GM23338 (cell line): Measurements from ENCODE around the gene KIRREL3. TPM values are rescaled to one million over a fixed set of nuclear protein-coding genes. Genes with fewer than 3 reads are reported as not detected.

ENCODE experiments used
- ATAC-seq: fragments of 200-7000 bp; cut with Tn5 transposase; 3 replicates; pipeline ENCODE4 v1.9.1; 2020
- DNase-seq: peaks from one replicate; pipeline ENCODE4 v3.0.0-alpha.2; 2015; ENCODE audit warnings: low spot score
- H2AFZ ChIP-seq: fragments of 200-600 bp; sonication (generic); 2 replicates; pipeline ENCODE4 v1.8.0; 2016; ENCODE audit warnings: antibody characterized with exemption, mild to moderate bottlenecking, moderate library complexity
- H3F3A ChIP-seq: fragments of 200-600 bp; sonication (generic); replicated peaks from 2 replicates; pipeline ENCODE4 v1.8.0; 2017; ENCODE audit warnings: antibody characterized with exemption, mixed run types, low read depth
- H3K27ac ChIP-seq: fragments of 200-600 bp; sonication (generic); 2 replicates; pipeline ENCODE4 v1.6.1; 2016; ENCODE audit warnings: low read depth
- H3K27me3 ChIP-seq: fragments of 200-600 bp; sonication (generic); 2 replicates; pipeline ENCODE4 v1.8.0; 2016; ENCODE audit warnings: mild to moderate bottlenecking, mixed run types, moderate library complexity; ENCODE audit not compliant: insufficient read depth
- H3K36me3 ChIP-seq: fragments of 200-600 bp; sonication (generic); 2 replicates; pipeline ENCODE4 v1.8.0; 2016; ENCODE audit warnings: mild to moderate bottlenecking; ENCODE audit not compliant: insufficient read depth
- H3K4me1 ChIP-seq: fragments of 200-600 bp; sonication (generic); 2 replicates; pipeline ENCODE4 v1.8.0; 2016; ENCODE audit warnings: mild to moderate bottlenecking, moderate library complexity; ENCODE audit not compliant: insufficient read depth
- H3K4me2 ChIP-seq: fragments of 200-600 bp; sonication (generic); 2 replicates; pipeline ENCODE4 v1.7.1; 2017; ENCODE audit warnings: mixed run types
- H3K4me3 ChIP-seq: fragments of 200-600 bp; sonication (generic); 2 replicates; pipeline ENCODE4 v1.6.1; 2016; ENCODE audit warnings: mixed run types
- H3K79me2 ChIP-seq: fragments of 200-600 bp; sonication (generic); replicated peaks from 2 replicates; pipeline ENCODE4 v1.8.0; 2017; ENCODE audit warnings: mild to moderate bottlenecking; ENCODE audit not compliant: insufficient read depth
- H3K9me2 ChIP-seq: fragments of 200-600 bp; sonication (generic); 2 replicates; pipeline ENCODE4 v1.8.0; 2017; ENCODE audit not compliant: insufficient read depth
- H4K20me1 ChIP-seq: fragments of 200-600 bp; sonication (generic); replicated peaks from 2 replicates; pipeline ENCODE4 v1.8.0; 2017; ENCODE audit warnings: mild to moderate bottlenecking; ENCODE audit not compliant: insufficient read depth
- H3K27ac Mint-ChIP-seq: 2 replicates; pipeline ENCODE4 v1.8.0; 2020; ENCODE audit warnings: inconsistent platforms, mild to moderate bottlenecking, moderate library complexity, mixed read lengths
- H3K27me3 Mint-ChIP-seq: 3 replicates; pipeline ENCODE4 v1.8.0; 2022; ENCODE audit warnings: low read depth, mild to moderate bottlenecking, moderate library complexity, mixed read lengths, inconsistent platforms; ENCODE audit not compliant: insufficient read depth, poor library complexity
- H3K36me3 Mint-ChIP-seq: 3 replicates; pipeline ENCODE4 v1.8.0; 2021; ENCODE audit warnings: low read depth, mild to moderate bottlenecking, inconsistent platforms, moderate library complexity, mixed read lengths
- H3K4me1 Mint-ChIP-seq: 3 replicates; pipeline ENCODE4 v1.8.0; 2020; ENCODE audit warnings: mild to moderate bottlenecking, inconsistent platforms, mixed read lengths
- H3K4me3 Mint-ChIP-seq: 3 replicates; pipeline ENCODE4 v1.8.0; 2021; ENCODE audit warnings: moderate library complexity, mild to moderate bottlenecking, inconsistent platforms, mixed read lengths
- H3K9me3 Mint-ChIP-seq: 3 replicates; pipeline ENCODE4 v1.8.0; 2020; ENCODE audit warnings: moderate library complexity, mild to moderate bottlenecking, inconsistent platforms, mixed read lengths
- CREB1 ChIP-seq: fragments of 250-450 bp; sonication (Bioruptor Pico); IDR thresholded peaks from 2 replicates; pipeline ENCODE4 v1.5.0; 2020; ENCODE audit warnings: low read depth, mild to moderate bottlenecking, moderate library complexity
- ETS1 ChIP-seq: IDR thresholded peaks from 2 replicates; pipeline ENCODE4 v1.6.1; 2016; ENCODE audit warnings: antibody characterized with exemption
- EZH2 ChIP-seq: fragments of 200-600 bp; sonication (generic); IDR thresholded peaks from one replicate; pipeline ENCODE4 v1.8.0; 2017; ENCODE audit warnings: antibody characterized with exemption, mild to moderate bottlenecking, low read depth; ENCODE audit not compliant: unreplicated experiment
- EZH2phosphoT487 ChIP-seq: fragments of 200-600 bp; sonication (generic); IDR thresholded peaks from one replicate; pipeline ENCODE4 v1.8.1; 2018; ENCODE audit warnings: antibody characterized with exemption; ENCODE audit not compliant: unreplicated experiment
- JUNB ChIP-seq: IDR thresholded peaks from one replicate; pipeline ENCODE4 v1.6.1; 2016; ENCODE audit warnings: antibody characterized with exemption; ENCODE audit not compliant: unreplicated experiment
- NANOG ChIP-seq: IDR thresholded peaks from 2 replicates; pipeline ENCODE4 v1.6.1; 2016; ENCODE audit warnings: antibody characterized with exemption, borderline replicate concordance
- POLR2AphosphoS5 ChIP-seq: IDR thresholded peaks from 2 replicates; pipeline ENCODE4 v1.6.1; 2016; ENCODE audit warnings: antibody characterized with exemption, low read depth
- STAT1 ChIP-seq: IDR thresholded peaks from one replicate; pipeline ENCODE4 v1.6.1; 2016; ENCODE audit warnings: antibody characterized with exemption; ENCODE audit not compliant: unreplicated experiment
- ZNF114 ChIP-seq: fragments of 250-450 bp; sonication (Bioruptor Pico); IDR thresholded peaks from 2 replicates; pipeline ENCODE4 v1.5.0; 2020; ENCODE audit warnings: mild to moderate bottlenecking, moderate library complexity
- ZNF331 ChIP-seq: fragments of 250-450 bp; sonication (Bioruptor Pico); IDR thresholded peaks from 2 replicates; pipeline ENCODE4 v1.5.0; 2020; ENCODE audit warnings: low read depth, mild to moderate bottlenecking, moderate library complexity
- ZNF462 ChIP-seq: fragments of 250-450 bp; sonication (Bioruptor Pico); IDR thresholded peaks from 2 replicates; pipeline ENCODE4 v1.5.0; 2020; ENCODE audit warnings: mild to moderate bottlenecking, moderate library complexity
- polyA plus RNA-seq: library from polyadenylated mRNA; unstranded; fragments of >200 nt; fragmentation: Nextera tagmentation; extraction: Ambion mirVana; gene quantifications from 2 replicates; pipeline ENCODE4 v1.2.1, GENCODE V29; 2016
- total RNA-seq: library from RNA; depleted of rRNA; stranded (reverse); fragments of >200 nt; shearing (Covaris generic); gene quantifications from 2 replicates; pipeline ENCODE4 v1.2.3, GENCODE V29; 2014
- TF ChIP-seq, protein P1 (sequence below), 2 experiments: fragments of 200-600 bp in 1 of 2; sonication (generic) in 1 of 2; conservative IDR thresholded peaks; 2 replicates each; pipeline versions ENCODE4 v1.5.1 to v1.6.1; 2016 to 2017; ENCODE audit warnings: antibody characterized with exemption in 2 of 2, low read depth in 2 of 2, mild to moderate bottlenecking in 2 of 2, moderate library complexity in 1 of 2
- TF ChIP-seq, protein P2 (sequence below): IDR thresholded peaks from one replicate; pipeline ENCODE4 v1.6.1; 2018; ENCODE audit warnings: antibody characterized with exemption; ENCODE audit not compliant: unreplicated experiment

The KIRREL3 gene
- total and polyA plus RNA-seq, 2 experiments from 2014 or later: 0.13 to 1.5 TPM

- DNase-seq (no peak), ATAC-seq (no peak)
- Histone ChIP-seq H4K20me1 (no peaks in the 10 kb centered on the region), H3K4me3 (no peak overlapping the region), H3K4me2 (no peak overlapping the region), H3K9me2 (no peaks in the 10 kb centered on the region), H3K36me3 (no peaks in the 10 kb centered on the region), H3K4me1 (no peaks in the 10 kb centered on the region), H3F3A (no peaks in the 10 kb centered on the region), H3K79me2 (no peaks in the 10 kb centered on the region), H3K27me3 (no peaks in the 10 kb centered on the region; the same call in 1 of the 2 replicates), H2AFZ (no peak overlapping the region), H3K27ac (no peak overlapping the region)
- Mint-ChIP-seq H3K4me3 (no peak overlapping the region; the same call in 2 of the 3 replicates), H3K36me3 (no peaks in the 10 kb centered on the region), H3K9me3 (no peaks in the 10 kb centered on the region; the same call in 2 of the 3 replicates), H3K27ac (no peak overlapping the region), H3K27me3 (peaks cover 17% of the 10 kb centered on the region), H3K4me1 (peaks cover 11% of the 10 kb centered on the region)
- no peak for TF ChIP-seq POLR2AphosphoS5
- TF ChIP-seq EZH2: no peak
- TF ChIP-seq, protein P1, sequence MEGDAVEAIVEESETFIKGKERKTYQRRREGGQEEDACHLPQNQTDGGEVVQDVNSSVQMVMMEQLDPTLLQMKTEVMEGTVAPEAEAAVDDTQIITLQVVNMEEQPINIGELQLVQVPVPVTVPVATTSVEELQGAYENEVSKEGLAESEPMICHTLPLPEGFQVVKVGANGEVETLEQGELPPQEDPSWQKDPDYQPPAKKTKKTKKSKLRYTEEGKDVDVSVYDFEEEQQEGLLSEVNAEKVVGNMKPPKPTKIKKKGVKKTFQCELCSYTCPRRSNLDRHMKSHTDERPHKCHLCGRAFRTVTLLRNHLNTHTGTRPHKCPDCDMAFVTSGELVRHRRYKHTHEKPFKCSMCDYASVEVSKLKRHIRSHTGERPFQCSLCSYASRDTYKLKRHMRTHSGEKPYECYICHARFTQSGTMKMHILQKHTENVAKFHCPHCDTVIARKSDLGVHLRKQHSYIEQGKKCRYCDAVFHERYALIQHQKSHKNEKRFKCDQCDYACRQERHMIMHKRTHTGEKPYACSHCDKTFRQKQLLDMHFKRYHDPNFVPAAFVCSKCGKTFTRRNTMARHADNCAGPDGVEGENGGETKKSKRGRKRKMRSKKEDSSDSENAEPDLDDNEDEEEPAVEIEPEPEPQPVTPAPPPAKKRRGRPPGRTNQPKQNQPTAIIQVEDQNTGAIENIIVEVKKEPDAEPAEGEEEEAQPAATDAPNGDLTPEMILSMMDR (conservative IDR thresholded peaks at IDR 0.05; ENCODE audit: low read depth in 2 of 2): no peak
- no peak for TF ChIP-seq CREB1 (CRISPR knock-in tag)
- no peak for TF ChIP-seq EZH2phosphoT487
- no peak for TF ChIP-seq ZNF462
- TF ChIP-seq STAT1: no peak
- no peak for TF ChIP-seq JUNB
- TF ChIP-seq ZNF331 (CRISPR knock-in tag): no peak
- TF ChIP-seq NANOG: no peak
- no peak for TF ChIP-seq ZNF114 (CRISPR knock-in tag)
- no peak for TF ChIP-seq ETS1
- TF ChIP-seq, protein P2, sequence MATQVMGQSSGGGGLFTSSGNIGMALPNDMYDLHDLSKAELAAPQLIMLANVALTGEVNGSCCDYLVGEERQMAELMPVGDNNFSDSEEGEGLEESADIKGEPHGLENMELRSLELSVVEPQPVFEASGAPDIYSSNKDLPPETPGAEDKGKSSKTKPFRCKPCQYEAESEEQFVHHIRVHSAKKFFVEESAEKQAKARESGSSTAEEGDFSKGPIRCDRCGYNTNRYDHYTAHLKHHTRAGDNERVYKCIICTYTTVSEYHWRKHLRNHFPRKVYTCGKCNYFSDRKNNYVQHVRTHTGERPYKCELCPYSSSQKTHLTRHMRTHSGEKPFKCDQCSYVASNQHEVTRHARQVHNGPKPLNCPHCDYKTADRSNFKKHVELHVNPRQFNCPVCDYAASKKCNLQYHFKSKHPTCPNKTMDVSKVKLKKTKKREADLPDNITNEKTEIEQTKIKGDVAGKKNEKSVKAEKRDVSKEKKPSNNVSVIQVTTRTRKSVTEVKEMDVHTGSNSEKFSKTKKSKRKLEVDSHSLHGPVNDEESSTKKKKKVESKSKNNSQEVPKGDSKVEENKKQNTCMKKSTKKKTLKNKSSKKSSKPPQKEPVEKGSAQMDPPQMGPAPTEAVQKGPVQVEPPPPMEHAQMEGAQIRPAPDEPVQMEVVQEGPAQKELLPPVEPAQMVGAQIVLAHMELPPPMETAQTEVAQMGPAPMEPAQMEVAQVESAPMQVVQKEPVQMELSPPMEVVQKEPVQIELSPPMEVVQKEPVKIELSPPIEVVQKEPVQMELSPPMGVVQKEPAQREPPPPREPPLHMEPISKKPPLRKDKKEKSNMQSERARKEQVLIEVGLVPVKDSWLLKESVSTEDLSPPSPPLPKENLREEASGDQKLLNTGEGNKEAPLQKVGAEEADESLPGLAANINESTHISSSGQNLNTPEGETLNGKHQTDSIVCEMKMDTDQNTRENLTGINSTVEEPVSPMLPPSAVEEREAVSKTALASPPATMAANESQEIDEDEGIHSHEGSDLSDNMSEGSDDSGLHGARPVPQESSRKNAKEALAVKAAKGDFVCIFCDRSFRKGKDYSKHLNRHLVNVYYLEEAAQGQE: no peak
These were observed 522.9 kb downstream of the KIRREL3 start for GRCh38 chr11:126477535-126478305.
